ENCODE measurements around the gene KLHL30. TPM values are rescaled to one million over a fixed set of nuclear protein-coding genes. Genes with fewer than 3 reads are reported as not detected.

Gene KLHL30, protein sequence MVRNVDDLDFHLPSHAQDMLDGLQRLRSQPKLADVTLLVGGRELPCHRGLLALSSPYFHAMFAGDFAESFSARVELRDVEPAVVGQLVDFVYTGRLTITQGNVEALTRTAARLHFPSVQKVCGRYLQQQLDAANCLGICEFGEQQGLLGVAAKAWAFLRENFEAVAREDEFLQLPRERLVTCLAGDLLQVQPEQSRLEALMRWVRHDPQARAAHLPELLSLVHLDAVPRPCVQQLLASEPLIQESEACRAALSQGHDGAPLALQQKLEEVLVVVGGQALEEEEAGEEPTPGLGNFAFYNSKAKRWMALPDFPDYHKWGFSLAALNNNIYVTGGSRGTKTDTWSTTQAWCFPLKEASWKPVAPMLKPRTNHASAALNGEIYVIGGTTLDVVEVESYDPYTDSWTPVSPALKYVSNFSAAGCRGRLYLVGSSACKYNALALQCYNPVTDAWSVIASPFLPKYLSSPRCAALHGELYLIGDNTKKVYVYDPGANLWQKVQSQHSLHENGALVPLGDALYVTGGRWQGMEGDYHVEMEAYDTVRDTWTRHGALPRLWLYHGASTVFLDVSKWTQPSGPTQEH
- 0.04 and 0.08 TPM in 2 replicates for total RNA-seq (2014; rRNA removed; shearing (Covaris generic))

DNA sequence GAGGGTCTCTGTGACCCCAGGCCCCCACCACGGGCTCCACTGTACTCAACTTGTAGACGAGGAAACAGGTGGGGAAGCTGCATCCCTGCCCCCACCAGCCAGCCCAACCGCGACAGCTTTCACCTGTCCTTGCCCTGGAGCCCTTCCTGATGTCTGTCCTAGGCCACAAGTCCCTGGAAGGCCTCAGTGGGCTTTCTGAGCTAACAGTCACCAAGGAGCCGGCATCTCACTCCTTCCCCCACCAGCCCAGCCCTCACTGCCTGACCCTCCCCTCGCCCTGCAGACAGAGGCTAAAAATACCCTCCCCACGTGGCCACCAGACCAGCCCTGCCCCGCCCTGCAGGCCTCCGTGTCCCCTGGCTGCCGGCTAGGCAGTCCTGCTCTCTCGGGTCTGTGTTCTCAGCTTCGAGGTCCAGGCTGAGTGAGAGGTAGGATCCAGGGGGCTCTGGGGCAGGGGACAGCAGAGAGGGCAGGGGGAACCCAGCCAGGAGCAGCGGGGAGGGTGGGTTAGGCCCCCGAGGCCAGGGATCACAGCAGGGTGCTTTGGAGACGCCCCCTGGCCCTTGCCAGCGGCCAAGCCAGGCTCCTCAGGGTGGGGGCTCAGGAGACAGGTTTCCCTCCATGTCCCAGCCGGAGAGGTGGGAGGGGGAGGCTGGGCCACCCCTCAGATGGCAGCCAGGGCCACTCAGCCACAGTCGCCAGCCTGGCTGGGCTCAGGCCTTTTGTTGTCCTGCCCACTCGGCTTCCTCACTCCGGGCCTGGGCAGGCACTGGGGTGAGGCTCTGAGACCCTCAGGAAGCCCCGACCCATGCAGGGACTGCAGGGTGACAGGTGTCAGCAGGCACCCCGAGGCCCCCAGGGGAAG, at the start of gene KLHL30:
Gene KLHL30 (plus strand): TSS at position 338 of the 865 bp plus-strand sequence. CDS start 2,087 bp downstream, outside the sequence.

DNA sequence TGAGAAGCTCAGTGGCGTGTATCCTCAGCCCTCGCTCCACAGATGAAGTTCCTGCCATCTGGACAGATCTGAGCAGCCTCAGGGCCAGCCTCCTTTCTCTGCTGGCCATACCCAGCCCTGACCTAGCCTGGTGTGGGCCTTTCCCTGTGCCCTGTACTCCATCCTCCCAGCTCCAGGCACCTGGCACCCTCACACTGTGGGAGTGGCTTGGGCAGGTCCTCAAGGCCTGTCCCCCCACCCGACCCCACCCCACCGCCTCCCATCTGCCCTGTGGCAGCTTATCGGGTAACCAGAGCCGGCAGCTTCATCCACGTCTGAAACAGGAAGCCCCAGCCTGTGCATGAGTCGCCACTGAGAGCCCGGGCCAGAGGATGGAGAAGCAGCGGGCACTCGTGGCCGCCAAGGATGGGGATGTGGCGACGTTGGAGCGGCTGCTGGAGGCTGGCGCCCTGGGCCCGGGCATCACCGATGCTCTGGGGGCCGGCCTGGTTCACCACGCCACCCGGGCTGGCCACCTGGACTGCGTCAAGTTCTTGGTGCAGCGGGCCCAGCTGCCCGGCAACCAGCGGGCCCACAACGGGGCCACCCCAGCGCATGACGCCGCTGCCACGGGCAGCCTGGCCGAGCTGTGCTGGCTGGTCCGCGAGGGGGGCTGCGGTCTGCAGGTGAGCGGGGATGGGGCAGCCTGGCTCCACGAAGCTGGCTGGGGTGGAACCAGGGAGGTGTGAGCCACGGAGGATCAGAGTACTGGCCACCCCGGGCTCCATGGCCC, 38.2 kb upstream of the KLHL30 start, which contains the start of gene ESPNL:
Gene ESPNL (plus strand): TSS at position 292 of the 772 bp plus-strand sequence. CDS start 80 bp downstream, at position 372.

DNA sequence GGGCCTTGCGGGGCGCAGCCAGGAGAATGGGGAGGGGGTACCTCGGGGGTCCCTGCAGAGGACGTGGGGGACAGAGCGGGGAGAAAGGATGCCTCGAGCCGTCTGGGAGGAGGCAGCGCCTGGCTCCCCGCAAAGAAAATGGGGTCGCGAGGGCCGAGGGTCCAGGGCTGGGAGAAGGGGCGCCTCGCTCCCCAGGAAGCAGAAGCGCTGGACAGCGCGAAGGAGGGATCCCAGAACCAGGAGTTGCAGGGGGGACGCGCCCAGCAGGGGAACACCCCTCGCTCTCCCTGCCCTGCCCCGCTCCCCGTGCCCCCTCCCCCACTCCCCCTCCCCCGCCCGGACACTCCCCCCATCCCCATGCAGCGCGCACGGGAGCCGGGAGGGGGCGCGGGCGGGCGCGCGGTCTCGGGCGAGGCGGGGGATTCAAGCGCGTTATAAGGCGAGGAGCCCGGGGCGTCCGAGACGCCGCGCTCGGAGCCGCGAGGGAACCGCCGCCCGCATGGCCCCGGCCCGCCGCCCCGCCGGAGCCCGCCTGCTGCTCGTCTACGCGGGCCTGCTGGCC, 20.1 kb downstream of the KLHL30 start, which contains the start of gene ERFE:
Gene ERFE (plus strand): TSS at position 462 of the 562 bp plus-strand sequence. CDS start 38 bp downstream, at position 500.

Other genes with a start within 250 kb of the KLHL30 start
- 60.8 and 68.8 TPM in 2 replicates for gene UBE2F, start 171.7 kb upstream of the KLHL30 start, total RNA-seq (2014; rRNA removed; shearing (Covaris generic))
- 37.2 and 43.1 TPM in 2 replicates for gene SCLY, start 77.7 kb upstream of the KLHL30 start, total RNA-seq (2014; rRNA removed; shearing (Covaris generic))
- gene ESPNL, start 38.3 kb upstream of the KLHL30 start, total RNA-seq (2014; rRNA removed; shearing (Covaris generic)): 0.40 and 0.41 TPM in 2 replicates
- 11.2 and 14.8 TPM in 2 replicates for gene ERFE, start 20.3 kb downstream of the KLHL30 start, total RNA-seq (2014; rRNA removed; shearing (Covaris generic))
- gene ILKAP, start 65.0 kb downstream of the KLHL30 start, total RNA-seq (2014; rRNA removed; shearing (Covaris generic)): 18.1 and 18.4 TPM in 2 replicates
- 13.4 and 16.1 TPM in 2 replicates for gene HES6, start 101.4 kb downstream of the KLHL30 start, total RNA-seq (2014; rRNA removed; shearing (Covaris generic))
- 4.4 and 4.8 TPM in 2 replicates for gene PER2, start 149.9 kb downstream of the KLHL30 start, total RNA-seq (2014; rRNA removed; shearing (Covaris generic))
- 3.9 and 4.2 TPM in 2 replicates for gene TRAF3IP1, start 181.8 kb downstream of the KLHL30 start, total RNA-seq (2014; rRNA removed; shearing (Covaris generic))

Measured in A375 (cell line).